HEK293 (cell line): ENCODE measurements around the gene CSF2RB.

ENCODE experiments used
- CTCF ChIA-PET: fragments of 350-600 bp; formaldehyde crosslinking; extraction: SDS; loops from one replicate; lab custom pipeline; 2021; ENCODE audit warnings: antibody characterized with exemption; lab: Yijun Ruan, JAX
- POLR2A ChIA-PET: fragments of 300-600 bp; formaldehyde crosslinking; extraction: SDS; loops from one replicate; lab custom pipeline; 2020; ENCODE audit warnings: antibody characterized with exemption, inconsistent platforms; lab: Yijun Ruan, JAX
- H3K27ac ChIP-seq: fragments of 200-500 bp; sonication (Bioruptor generic); 2 replicates; pipeline ENCODE4 v1.5.1; 2014; ENCODE audit warnings: low read depth, low read length, control low read depth, inconsistent platforms; ENCODE audit errors: extremely low read depth
- H3K36me3 ChIP-seq, 2 experiments: fragments of 200-500 bp in 1 of 2; sonication (Bioruptor generic) in 1 of 2; 1 replicate in 1 of 2; 2 replicates in 1 of 2; pipeline ENCODE4 v1.5.1; 2014 to 2017; ENCODE audit warnings: inconsistent platforms in 2 of 2, low read length in 2 of 2; ENCODE audit not compliant: control insufficient read depth in 2 of 2, insufficient read depth in 1 of 2
- H3K4me1 ChIP-seq: fragments of 200-500 bp; sonication (Bioruptor generic); 2 replicates; pipeline ENCODE4 v1.5.1; 2014; ENCODE audit warnings: mild to moderate bottlenecking, low read length, inconsistent platforms; ENCODE audit not compliant: control insufficient read depth, insufficient read depth
- H3K4me3 ChIP-seq: 2 replicates; pipeline ENCODE4 v1.5.1; 2011; ENCODE audit warnings: low read depth, mild to moderate bottlenecking, control low read depth, low read length, moderate library complexity
- H3K9me3 ChIP-seq: fragments of 200-500 bp; sonication (Bioruptor generic); 2 replicates; pipeline ENCODE4 v1.5.1; 2014; ENCODE audit warnings: low read depth, low read length, inconsistent platforms; ENCODE audit not compliant: control insufficient read depth, insufficient read depth
- GLI2 ChIP-seq: fragments of 450-650 bp; formaldehyde crosslinking; IDR thresholded peaks from 2 replicates; pipeline ENCODE4; 2017; ENCODE audit warnings: missing biosample characterization, missing genetic modification characterization, low read depth, borderline replicate concordance
- GLIS1 ChIP-seq: fragments of 450-650 bp; formaldehyde crosslinking; IDR thresholded peaks from 2 replicates; pipeline ENCODE4 v1.5.1; 2016; ENCODE audit warnings: missing biosample characterization, missing genetic modification characterization
- HOXD13 ChIP-seq: sonication (generic); formaldehyde crosslinking; IDR thresholded peaks from 2 replicates; pipeline ENCODE4 v1.8.0; 2022; ENCODE audit warnings: missing genetic modification reagents, borderline replicate concordance
- SP3 ChIP-seq: fragments of 450-650 bp; formaldehyde crosslinking; IDR thresholded peaks from 2 replicates; pipeline ENCODE4 v1.5.1; 2016; ENCODE audit warnings: missing biosample characterization, missing genetic modification characterization
- ZBTB17 ChIP-seq: fragments of 450-650 bp; formaldehyde crosslinking; IDR thresholded peaks from 2 replicates; pipeline ENCODE4 v1.5.1; 2016; ENCODE audit warnings: missing biosample characterization, missing genetic modification characterization
- ZBTB8A ChIP-seq: fragments of 450-650 bp; formaldehyde crosslinking; IDR thresholded peaks from 2 replicates; pipeline ENCODE4 v1.5.1; 2016; ENCODE audit warnings: missing biosample characterization, missing genetic modification characterization
- ZNF169 ChIP-seq: fragments of 450-650 bp; formaldehyde crosslinking; IDR thresholded peaks from 2 replicates; pipeline ENCODE4 v1.5.1; 2016; ENCODE audit warnings: missing biosample characterization, missing genetic modification characterization
- ZNF221 ChIP-seq: fragments of 450-650 bp; formaldehyde crosslinking; IDR thresholded peaks from 2 replicates; pipeline ENCODE4 v1.5.1; 2017; ENCODE audit warnings: missing biosample characterization, missing genetic modification characterization, borderline replicate concordance
- ZNF335 ChIP-seq: fragments of 450-650 bp; formaldehyde crosslinking; conservative IDR thresholded peaks from 2 replicates; pipeline ENCODE4 v1.5.1; 2016; ENCODE audit warnings: missing biosample characterization, missing genetic modification characterization
- ZNF37A ChIP-seq: fragments of 450-650 bp; IDR thresholded peaks from 2 replicates; pipeline ENCODE4 v1.5.1; 2018; ENCODE audit warnings: missing biosample characterization, missing genetic modification characterization
- ZNF48 ChIP-seq: fragments of 450-650 bp; formaldehyde crosslinking; IDR thresholded peaks from 2 replicates; pipeline ENCODE4 v1.5.1; 2016; ENCODE audit warnings: missing biosample characterization, missing genetic modification characterization
- ZNF510 ChIP-seq: fragments of 450-650 bp; formaldehyde crosslinking; IDR thresholded peaks from 2 replicates; pipeline ENCODE4 v1.5.1; 2018; ENCODE audit warnings: mild to moderate bottlenecking, missing genetic modification characterization, missing biosample characterization; ENCODE audit not compliant: insufficient replicate concordance
- ZNF558 ChIP-seq: fragments of 450-650 bp; formaldehyde crosslinking; IDR thresholded peaks from 2 replicates; pipeline ENCODE4 v1.5.1; 2016; ENCODE audit warnings: missing biosample characterization, missing genetic modification characterization
- ZNF624 ChIP-seq: fragments of 450-650 bp; formaldehyde crosslinking; IDR thresholded peaks from 2 replicates; pipeline ENCODE4 v1.5.1; 2017; ENCODE audit warnings: missing biosample characterization, missing genetic modification characterization
- ZNF677 ChIP-seq: fragments of 450-650 bp; IDR thresholded peaks from 2 replicates; pipeline ENCODE4 v1.5.0; 2018; ENCODE audit warnings: missing biosample characterization, mild to moderate bottlenecking, missing genetic modification characterization, moderate library complexity
- ZNF785 ChIP-seq: fragments of 450-650 bp; formaldehyde crosslinking; IDR thresholded peaks from 2 replicates; pipeline ENCODE4 v1.5.1; 2016; ENCODE audit warnings: missing biosample characterization, missing genetic modification characterization
- ZNF791 ChIP-seq: fragments of 450-650 bp; formaldehyde crosslinking; IDR thresholded peaks from 2 replicates; pipeline ENCODE4 v1.5.1; 2016; ENCODE audit warnings: missing biosample characterization, missing genetic modification characterization
- ZNF792 ChIP-seq: fragments of 450-650 bp; formaldehyde crosslinking; IDR thresholded peaks from 2 replicates; pipeline ENCODE4 v1.5.1; 2016; ENCODE audit warnings: missing biosample characterization, missing genetic modification characterization
- ZNF830 ChIP-seq: fragments of 450-650 bp; IDR thresholded peaks from 2 replicates; pipeline ENCODE4 v1.5.0; 2018; ENCODE audit warnings: missing biosample characterization, missing genetic modification characterization, low read depth, mild to moderate bottlenecking, moderate library complexity
- ZSCAN16 ChIP-seq: fragments of 450-650 bp; formaldehyde crosslinking; IDR thresholded peaks from 2 replicates; pipeline ENCODE4 v1.5.1; 2016; ENCODE audit warnings: missing biosample characterization, missing genetic modification characterization
- ZSCAN23 ChIP-seq: fragments of 450-650 bp; formaldehyde crosslinking; IDR thresholded peaks from 2 replicates; pipeline ENCODE4 v1.5.1; 2016; ENCODE audit warnings: missing biosample characterization, missing genetic modification characterization
- TF ChIP-seq, protein P1 (sequence below): fragments of 450-650 bp; formaldehyde crosslinking; IDR thresholded peaks from 2 replicates; pipeline ENCODE4 v1.5.1; 2016; ENCODE audit warnings: missing biosample characterization, missing genetic modification characterization
- TF ChIP-seq, protein P2 (sequence below): fragments of 450-650 bp; formaldehyde crosslinking; IDR thresholded peaks from 2 replicates; pipeline ENCODE4 v1.5.1; 2016; ENCODE audit warnings: missing biosample characterization, missing genetic modification characterization, borderline replicate concordance
- TF ChIP-seq, protein P3 (sequence below): fragments of 450-650 bp; formaldehyde crosslinking; IDR thresholded peaks from 2 replicates; pipeline ENCODE4 v1.5.1; 2016; ENCODE audit warnings: missing biosample characterization, missing genetic modification characterization
- TF ChIP-seq, protein P4 (sequence below): fragments of 450-650 bp; formaldehyde crosslinking; IDR thresholded peaks from 2 replicates; pipeline ENCODE4 v1.5.1; 2016; ENCODE audit warnings: missing biosample characterization, missing genetic modification characterization

CSF2RB gene

DNA sequence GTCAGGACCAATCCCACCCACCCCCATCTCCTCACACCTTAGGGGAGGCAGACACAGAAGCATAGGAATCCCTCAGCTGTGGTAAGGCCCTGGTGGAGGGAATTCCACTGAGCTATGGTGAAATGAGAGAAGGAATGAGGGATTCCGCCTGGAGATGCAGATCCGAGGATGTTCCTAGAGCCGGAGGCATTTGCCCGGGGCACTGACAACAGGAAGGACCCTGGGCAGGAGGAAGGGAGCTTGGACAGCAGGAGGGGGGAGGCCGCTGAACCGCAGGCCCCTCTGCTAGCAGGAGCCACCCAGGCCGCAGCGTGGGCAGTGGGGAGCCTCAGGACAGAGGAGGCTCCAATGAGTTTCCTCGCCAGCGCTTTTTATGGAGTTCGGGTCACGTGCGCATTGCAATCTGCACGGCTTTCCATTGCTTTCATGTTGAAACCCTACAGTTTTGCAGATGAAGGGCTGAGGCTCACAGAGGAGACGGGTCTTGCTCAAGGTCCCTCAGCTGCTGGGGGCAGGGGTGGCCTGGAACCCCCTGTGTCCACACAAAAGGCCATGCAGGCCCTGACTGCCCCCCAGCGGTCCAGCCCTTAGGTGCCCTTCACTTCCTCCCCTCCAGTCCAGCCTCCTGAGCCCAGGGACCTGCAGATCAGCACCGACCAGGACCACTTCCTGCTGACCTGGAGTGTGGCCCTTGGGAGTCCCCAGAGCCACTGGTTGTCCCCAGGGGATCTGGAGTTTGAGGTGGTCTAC is 15.5 kb downstream of the CSF2RB start:
- ChIA-PET CTCF (interaction anchor here (1.5 kb wide), 1 partner anchor 73 kb away, joined by 7 read pairs; no protein-coding TSS in a partner anchor), POLR2A (no interaction called here)
- Histone ChIP-seq H3K36me3 (no peaks in the 10 kb centered on the region), H3K4me3 (no peak overlapping the region), H3K27ac (no peak overlapping the region), H3K4me1 (no peaks in the 10 kb centered on the region)
- TF ChIP-seq ZNF792 (no peak), ZNF830 (no peak), ZBTB8A (tag by site-specific recombination) (no peak)
- TF ChIP-seq, all 188 proteins: peak for 0
- no peaks in the 10 kb centered on the region for H3K9me3 ChIP-seq

DNA sequence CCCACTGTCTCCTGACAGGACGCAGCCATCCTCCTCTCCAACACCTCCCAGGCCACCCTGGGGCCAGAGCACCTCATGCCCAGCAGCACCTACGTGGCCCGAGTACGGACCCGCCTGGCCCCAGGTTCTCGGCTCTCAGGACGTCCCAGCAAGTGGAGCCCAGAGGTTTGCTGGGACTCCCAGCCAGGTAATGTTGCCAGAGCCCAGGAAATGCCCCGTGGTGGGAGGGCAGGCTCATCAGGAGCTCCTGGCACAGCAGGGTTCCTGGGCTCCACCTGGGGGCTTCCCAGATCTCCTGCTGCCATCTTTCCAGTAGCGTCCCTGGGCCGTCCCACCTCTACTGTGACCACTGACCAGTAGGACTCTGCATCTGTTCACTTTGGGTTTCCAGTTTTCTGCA is 16.2 kb downstream of the CSF2RB start:
- POLR2A ChIA-PET = no interaction called here

DNA sequence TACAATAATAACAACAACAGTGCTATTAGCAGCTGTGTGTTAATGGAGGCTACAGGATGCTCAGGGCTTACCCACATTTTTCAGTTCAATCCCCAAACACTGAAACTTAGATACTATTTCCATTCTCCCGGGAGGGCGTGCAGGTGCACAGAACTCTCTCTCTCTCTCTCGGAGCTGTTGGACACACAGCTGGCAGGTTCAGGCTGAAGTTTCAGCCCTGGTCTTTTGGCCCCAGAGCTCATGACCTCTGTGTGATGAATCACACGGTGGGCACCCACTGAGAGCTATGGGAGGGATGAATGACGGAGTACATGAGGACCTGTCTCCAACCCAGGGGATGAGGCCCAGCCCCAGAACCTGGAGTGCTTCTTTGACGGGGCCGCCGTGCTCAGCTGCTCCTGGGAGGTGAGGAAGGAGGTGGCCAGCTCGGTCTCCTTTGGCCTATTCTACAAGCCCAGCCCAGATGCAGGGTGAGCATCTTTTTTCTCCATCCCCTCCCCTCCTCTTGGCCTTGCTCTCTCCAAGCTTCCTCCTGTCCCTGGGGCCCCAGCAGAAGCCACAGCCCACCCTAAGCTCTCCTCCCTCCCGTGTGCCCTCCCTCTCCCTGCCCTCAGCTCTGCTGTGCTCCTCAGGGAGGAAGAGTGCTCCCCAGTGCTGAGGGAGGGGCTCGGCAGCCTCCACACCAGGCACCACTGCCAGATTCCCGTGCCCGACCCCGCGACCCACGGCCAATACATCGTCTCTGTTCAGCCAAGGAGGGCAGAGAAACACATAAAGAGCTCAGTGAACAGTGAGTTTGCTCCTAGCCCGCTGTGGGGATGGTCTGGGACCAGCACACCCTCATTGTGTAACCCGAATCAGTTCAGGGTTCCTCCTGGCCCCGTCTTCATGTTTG is 16.9 kb downstream of the CSF2RB start:
- H3K9me3 ChIP-seq = no peaks in the 10 kb centered on the region
- CTCF ChIA-PET = interaction anchor here (0.5 to 1.5 kb wide), 2 partner anchors 49 to 74 kb away, joined by 4 to 7 read pairs; no protein-coding TSS in a partner anchor
- no peaks in the 10 kb centered on the region for H3K36me3 ChIP-seq
- H3K27ac ChIP-seq = no peak overlapping the region
- no peak overlapping the region for H3K4me3 ChIP-seq
- POLR2A ChIA-PET = no interaction called here
- H3K4me1 ChIP-seq = no peaks in the 10 kb centered on the region
- TF ChIP-seq ZSCAN23 (tag by site-specific recombination) (no peak), SP3 (tag by site-specific recombination) (no peak), ZNF785 (tag by site-specific recombination) (no peak), GLI2 (no peak), ZNF624 (no peak), ZNF677 (tag by site-specific recombination) (no peak), ZNF791 (tag by site-specific recombination) (no peak)
- TF ChIP-seq, protein P1, sequence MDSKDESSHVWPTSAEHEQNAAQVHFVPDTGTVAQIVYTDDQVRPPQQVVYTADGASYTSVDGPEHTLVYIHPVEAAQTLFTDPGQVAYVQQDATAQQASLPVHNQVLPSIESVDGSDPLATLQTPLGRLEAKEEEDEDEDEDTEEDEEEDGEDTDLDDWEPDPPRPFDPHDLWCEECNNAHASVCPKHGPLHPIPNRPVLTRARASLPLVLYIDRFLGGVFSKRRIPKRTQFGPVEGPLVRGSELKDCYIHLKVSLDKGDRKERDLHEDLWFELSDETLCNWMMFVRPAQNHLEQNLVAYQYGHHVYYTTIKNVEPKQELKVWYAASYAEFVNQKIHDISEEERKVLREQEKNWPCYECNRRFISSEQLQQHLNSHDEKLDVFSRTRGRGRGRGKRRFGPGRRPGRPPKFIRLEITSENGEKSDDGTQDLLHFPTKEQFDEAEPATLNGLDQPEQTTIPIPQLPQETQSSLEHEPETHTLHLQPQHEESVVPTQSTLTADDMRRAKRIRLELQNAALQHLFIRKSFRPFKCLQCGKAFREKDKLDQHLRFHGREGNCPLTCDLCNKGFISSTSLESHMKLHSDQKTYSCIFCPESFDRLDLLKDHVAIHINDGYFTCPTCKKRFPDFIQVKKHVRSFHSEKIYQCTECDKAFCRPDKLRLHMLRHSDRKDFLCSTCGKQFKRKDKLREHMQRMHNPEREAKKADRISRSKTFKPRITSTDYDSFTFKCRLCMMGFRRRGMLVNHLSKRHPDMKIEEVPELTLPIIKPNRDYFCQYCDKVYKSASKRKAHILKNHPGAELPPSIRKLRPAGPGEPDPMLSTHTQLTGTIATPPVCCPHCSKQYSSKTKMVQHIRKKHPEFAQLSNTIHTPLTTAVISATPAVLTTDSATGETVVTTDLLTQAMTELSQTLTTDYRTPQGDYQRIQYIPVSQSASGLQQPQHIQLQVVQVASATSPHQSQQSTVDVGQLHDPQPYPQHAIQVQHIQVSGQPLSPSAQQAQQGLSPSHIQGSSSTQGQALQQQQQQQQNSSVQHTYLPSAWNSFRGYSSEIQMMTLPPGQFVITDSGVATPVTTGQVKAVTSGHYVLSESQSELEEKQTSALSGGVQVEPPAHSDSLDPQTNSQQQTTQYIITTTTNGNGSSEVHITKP (tag by site-specific recombination) = no peak
- TF ChIP-seq, protein P2, sequence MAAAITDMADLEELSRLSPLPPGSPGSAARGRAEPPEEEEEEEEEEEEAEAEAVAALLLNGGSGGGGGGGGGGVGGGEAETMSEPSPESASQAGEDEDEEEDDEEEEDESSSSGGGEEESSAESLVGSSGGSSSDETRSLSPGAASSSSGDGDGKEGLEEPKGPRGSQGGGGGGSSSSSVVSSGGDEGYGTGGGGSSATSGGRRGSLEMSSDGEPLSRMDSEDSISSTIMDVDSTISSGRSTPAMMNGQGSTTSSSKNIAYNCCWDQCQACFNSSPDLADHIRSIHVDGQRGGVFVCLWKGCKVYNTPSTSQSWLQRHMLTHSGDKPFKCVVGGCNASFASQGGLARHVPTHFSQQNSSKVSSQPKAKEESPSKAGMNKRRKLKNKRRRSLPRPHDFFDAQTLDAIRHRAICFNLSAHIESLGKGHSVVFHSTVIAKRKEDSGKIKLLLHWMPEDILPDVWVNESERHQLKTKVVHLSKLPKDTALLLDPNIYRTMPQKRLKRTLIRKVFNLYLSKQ = no peak

More for the DNA sequence above, 16.2 kb downstream of the CSF2RB start:
- Histone ChIP-seq H3K36me3 (no peaks in the 10 kb centered on the region), H3K27ac (no peak overlapping the region), H3K4me3 (no peak overlapping the region), H3K9me3 (no peaks in the 10 kb centered on the region), H3K4me1 (no peaks in the 10 kb centered on the region)
- TF ChIP-seq SP3 (tag by site-specific recombination) (no peak), ZNF510 (tag by site-specific recombination) (no peak), ZNF335 (tag by site-specific recombination) (no peak), ZNF169 (no peak), ZNF37A (tag by site-specific recombination) (no peak), ZBTB17 (no peak), HOXD13 (CRISPR knock-in tag) (no peak), ZSCAN16 (tag by site-specific recombination) (no peak), GLIS1 (tag by site-specific recombination) (no peak), ZNF558 (no peak), ZNF48 (tag by site-specific recombination) (no peak), ZNF221 (tag by site-specific recombination) (no peak)
- TF ChIP-seq, protein P3, sequence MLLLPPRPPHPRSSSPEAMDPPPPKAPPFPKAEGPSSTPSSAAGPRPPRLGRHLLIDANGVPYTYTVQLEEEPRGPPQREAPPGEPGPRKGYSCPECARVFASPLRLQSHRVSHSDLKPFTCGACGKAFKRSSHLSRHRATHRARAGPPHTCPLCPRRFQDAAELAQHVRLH = no peak
- TF ChIP-seq, protein P4, sequence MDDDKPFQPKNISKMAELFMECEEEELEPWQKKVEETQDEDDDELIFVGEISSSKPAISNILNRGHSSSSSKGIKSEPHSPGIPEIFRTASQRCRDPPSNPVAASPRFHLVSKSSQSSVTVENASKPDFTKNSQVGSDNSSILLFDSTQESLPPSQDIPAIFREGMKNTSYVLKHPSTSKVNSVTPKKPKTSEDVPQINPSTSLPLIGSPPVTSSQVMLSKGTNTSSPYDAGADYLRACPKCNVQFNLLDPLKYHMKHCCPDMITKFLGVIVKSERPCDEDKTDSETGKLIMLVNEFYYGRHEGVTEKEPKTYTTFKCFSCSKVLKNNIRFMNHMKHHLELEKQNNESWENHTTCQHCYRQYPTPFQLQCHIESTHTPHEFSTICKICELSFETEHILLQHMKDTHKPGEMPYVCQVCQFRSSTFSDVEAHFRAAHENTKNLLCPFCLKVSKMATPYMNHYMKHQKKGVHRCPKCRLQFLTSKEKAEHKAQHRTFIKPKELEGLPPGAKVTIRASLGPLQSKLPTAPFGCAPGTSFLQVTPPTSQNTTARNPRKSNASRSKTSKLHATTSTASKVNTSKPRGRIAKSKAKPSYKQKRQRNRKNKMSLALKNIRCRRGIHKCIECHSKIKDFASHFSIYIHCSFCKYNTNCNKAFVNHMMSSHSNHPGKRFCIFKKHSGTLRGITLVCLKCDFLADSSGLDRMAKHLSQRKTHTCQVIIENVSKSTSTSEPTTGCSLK (tag by site-specific recombination) = no peak
- CTCF ChIA-PET = interaction anchor here (0.5 to 1.5 kb wide), 2 partner anchors 49 to 73 kb away, joined by 4 to 7 read pairs; no protein-coding TSS in a partner anchor
